Activated gamma-delta T cell treated with anti-CD3 and anti-CD28 coated beads, Interleukin-2, amount 50 U/mL, for 16 hours (primary cell): Measurements from ENCODE around the gene PTCD1.
"Not testable (repeated sequence)": the region's sequence is repeated elsewhere in the genome, so short reads cannot be mapped to it uniquely, and the experiment has no call there.

Experiments used
- DNase-seq: peaks from one replicate; pipeline ENCODE4 v3.0.0-alpha.2; 2020; ENCODE audit warnings: low read depth

The PTCD1 gene

GRCh38 chr7:99451936-99452335 lies 13.3 kb upstream of the PTCD1 start:
- no peak for DNase-seq

DNA sequence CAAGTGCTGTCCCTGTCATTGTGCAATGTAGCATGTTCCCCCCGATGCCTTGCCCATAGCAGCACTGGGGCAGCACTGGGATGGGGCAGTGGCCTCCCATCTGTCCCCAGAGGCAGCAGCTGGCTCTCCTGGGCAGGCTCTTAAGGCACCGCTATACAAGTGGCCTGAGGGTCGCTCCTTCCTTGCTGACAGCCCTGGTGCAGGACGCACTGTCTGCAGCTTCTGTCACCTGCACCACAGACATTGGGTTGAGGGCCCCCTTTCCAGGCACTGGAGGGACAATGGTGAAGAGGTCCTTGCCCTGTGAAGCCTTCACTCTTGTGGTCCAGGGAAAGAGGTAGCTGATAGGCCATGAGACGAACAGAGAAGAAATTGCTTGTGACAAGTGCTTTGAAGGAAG lies 10.7 kb upstream of the PTCD1 start:
- no peak for DNase-seq

DNA sequence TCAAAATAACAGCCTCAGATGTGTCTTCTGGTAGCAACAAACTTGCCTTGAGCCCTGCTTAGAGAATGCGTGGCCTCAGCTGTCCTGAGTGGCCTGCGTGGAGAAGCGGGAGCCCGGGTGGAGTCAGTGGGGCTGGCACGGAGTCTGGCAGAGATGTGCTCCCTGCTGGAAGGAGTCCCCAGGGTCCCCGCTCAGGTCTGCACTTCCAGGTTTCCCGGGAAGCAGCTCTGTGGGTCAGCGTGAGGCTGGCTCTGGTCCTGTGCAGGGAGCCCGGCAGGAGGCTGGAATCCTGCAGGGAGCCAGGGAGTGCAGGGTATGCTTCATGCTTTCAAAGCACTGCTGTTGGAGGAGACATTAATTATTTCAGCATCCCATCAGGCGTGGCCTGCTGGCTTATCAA lies 10.3 kb upstream of the PTCD1 start:
- DNase-seq = no peak

DNA sequence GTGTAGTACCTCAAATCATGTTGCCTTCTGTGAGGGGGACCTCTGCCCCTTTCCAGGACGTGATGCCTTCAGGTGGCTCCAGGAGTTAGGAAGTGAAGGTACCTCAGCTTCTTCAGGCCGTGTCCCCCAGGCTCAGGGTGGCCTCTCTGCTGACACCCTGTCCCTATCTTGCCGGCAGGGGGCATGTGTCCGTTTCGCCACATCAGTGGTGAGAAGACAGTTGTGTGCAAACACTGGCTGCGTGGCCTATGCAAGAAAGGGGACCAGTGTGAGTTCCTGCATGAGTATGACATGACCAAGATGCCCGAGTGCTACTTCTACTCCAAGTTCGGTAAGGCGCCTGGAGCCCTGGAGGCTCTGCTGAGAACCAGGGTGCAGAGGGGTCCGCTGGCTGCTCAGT lies 9.3 kb upstream of the PTCD1 start:
- DNase-seq = no peak

DNA sequence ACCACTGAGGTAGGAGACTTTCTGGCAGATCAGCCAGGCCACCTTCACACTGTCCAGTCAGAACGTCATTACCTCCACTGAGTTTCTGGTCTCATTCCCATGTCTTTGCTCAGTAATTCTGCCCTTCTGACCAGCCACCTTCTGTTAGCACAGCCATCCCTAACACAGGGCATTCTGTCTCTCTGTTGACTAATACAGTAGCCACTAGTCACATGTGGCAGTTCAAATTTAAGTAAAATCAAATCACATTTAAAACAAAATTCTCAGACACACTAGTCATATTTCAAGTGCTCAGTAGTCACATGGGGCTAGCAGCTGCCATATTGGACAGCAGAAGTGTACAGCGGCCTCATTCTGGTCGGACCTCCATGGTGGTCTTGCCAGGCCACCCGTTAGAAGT lies 7.5 kb upstream of the PTCD1 start:
- no peak for DNase-seq

DNA sequence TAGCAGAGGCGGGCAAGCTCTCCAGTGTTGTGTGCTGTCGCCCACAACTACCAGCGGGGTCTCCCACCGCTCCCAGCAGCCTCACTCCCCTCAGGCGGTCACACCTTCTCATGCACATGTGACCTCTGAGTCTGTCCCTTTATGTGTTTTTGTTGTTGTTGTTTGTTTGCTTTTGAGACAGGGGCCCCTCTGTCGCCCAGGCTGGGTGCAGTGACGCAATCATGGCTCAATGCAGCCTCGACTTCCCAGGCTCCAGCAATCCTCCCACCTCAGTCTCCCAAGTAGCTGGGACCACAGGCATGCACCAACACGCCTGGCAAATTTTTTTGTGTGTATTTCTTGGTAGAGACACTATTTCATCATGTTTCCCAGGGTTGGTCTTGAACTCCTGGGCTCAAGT lies 1.6 kb upstream of the PTCD1 start:
- no peak for DNase-seq

DNA sequence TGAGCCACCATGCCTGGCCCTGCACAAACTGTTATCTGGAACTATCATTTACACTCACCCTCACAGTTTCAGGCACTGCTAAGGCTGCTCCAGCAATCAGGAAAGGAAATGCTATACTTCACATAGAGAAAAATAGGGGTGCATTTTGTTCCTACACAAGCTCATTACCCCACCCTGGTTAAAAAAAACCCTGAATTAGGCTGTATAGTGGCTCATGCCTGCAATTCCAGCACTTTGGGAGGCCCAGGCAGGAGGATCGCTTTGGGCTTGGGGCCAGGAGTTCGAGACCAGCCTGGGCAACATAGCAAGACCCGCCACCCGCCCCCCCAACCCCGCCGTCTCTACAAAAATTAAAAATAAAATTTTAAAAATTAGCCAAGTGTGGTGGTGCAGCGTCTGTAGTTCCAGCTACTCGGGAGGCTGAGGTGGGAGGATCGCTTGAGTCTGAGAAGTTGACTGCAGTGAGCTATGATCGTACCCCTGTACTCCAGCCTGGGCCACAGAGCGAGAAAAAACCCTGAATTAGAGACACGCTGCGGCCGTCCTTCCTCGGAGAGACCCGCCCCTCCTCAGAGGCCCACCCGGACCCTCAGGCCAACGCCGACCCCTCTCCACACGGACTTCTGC lies 539 bp downstream of the PTCD1 start:
- no peak for DNase-seq

- DNase-seq = no peak
These were observed 5.4 kb downstream of the PTCD1 start for GRCh38 chr7:99433158-99433557.

- not testable (repeated sequence) for DNase-seq
These were observed 6.7 kb downstream of the PTCD1 start for GRCh38 chr7:99431756-99432540.

DNA sequence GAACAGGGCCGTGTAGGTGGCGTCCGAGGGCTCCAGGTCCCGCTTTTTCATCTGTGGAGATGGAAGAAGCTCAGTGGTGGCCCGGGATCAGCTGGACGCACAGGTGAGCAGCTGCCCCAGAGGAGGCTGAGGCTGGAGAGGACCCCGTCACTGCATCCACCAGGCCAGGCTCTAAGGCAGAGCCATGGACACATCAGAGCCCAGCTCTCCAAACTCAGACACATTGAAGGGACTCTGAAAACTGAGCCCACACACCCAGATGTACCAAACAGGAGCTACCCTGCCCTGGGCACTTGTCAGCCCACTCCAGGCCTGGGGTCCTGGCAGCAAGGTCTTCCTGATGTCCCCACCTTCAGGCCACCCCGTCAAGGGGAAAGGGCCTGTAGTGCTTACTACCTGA lies 8.8 kb downstream of the PTCD1 start:
- no peak for DNase-seq

GRCh38 chr7:99428972-99429566 lies 9.5 kb downstream of the PTCD1 start:
- no peak for DNase-seq

DNA sequence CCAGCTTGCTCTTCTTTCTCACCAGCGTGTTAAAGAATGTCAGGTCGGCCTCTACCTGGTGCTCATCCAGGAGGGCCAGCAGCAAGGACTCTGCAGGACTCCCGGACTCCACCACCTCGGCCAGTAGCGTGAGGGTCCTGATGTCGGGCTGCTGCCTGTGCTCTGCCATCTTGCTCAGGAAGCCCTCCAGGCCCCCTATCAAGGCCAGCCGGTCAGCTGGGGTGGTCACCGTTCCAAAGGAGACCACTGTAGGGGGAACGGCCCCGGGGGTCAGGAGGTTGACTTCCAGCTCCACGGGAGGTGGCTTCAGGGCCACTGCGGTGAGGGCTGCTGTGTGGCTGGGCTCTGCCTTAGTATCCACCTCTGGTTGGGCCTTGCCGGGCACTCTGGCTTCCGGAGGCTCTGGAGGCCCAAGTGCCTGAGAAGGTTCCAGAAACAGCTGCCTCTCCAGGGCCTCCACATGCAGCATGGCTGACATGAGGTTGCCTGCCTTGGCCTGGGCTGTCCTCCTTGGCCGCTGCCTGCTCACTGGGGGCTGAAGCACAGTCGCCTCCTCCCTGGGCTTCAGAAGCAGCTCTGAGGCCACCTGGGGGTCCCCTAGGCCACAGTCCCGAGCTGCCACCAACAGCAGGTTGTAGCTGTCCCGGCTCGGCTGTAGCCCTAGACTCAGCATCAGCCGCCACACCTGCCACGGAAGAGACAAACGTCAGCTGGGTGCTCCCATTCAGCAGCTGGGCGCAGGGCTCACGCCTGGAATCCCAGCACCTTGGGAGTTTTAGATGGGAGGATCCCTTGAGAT lies 13.5 kb downstream of the PTCD1 start:
- DNase-seq = no peak

DNA sequence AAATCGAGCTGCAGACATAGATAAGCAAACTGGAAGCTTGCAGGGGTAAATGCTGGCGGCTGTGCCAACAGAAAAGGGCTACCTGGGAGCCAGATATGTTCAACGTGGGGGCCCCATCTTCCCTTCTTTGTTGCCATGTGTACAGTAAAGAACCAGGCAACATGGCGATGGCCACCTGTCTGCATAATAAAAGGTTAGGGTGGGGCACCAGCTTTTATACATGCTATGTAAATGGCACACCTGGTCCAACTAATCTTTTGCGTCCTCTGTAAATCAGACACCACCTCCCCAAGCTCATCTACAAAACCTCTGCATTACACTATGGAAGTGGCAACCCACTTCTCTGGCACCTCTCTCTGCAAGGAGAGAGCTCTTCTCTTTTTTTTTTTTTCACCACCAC lies 16.0 kb downstream of the PTCD1 start:
- no peak for DNase-seq

DNA sequence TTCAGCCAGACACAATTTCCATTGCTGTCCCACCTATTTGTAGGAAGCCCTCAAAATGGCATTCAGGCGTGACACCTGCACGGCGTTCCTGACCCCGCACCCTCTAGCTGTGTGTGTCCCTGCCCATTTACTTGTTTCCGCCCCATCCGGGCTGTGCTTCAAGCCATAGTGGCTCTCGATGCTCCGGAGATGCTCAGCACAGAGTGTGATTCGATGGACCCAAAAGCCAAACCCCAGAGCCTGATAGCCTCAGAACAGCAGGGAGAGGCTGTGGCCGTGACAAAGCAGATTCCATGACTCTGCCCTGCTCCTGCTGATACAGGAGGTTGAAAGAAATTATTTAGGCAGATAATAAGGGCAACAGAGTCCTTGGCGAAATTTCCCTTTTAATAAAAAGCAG lies 16.4 kb downstream of the PTCD1 start:
- DNase-seq = no peak

DNA sequence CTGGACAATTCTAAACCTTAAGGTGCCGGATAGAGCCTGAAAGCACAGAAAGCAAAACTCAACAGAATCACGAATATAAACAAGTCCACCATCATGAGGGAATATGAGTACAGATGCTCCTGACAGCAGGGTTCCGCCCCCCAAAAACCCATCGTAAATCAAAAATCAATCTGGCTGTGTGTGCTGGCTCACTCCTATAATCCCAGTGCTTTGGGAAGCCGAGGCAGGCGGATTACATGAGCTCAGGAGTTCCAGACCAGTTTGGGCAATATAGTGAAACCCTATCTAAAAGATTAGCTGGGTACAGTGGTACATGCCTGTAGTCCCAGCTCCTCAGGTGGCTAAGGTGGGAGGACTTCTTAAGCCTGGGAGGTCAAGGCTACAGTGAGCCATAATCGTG lies 17.6 kb downstream of the PTCD1 start:
- DNase-seq = no peak

GRCh38 chr7:99420213-99420612 lies 18.4 kb downstream of the PTCD1 start:
- no peak for DNase-seq

DNA sequence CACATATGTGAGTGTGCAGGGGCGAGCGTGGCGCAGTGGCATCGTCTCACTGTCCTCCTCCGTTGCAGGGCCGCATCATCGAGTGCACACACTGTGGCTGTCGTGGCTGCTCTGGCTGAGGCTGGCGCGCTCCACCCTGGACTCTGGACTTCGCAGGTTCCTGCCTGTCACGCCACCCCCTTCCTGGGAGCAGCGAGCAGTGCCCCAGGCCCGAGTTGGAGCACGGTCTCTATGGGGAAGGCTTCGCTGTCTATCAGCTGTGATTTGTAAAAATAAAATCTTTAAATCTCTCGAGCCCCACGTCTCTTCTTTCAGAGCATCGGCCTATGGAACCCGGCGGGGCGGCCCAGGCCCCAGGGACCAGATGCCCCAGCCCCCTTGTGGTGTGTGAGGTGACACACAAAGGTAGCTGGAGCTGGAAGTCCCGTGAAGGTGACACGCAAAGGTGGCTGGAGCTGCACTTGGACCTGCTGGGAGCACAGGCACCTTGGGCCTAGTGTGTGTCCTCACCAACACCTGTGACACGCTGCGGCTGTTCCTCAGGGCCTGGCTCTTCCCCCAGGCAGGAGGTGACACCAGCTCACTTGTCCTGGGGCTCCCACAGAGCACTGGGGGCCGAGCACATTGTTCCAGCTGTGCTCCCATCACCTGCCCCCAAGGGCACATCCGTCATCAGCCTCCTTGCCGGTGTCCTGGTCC lies 19.1 kb downstream of the PTCD1 start:
- no peak for DNase-seq

- DNase-seq = no peak
These were observed 20.3 kb downstream of the PTCD1 start for GRCh38 chr7:99418260-99418659.

DNA sequence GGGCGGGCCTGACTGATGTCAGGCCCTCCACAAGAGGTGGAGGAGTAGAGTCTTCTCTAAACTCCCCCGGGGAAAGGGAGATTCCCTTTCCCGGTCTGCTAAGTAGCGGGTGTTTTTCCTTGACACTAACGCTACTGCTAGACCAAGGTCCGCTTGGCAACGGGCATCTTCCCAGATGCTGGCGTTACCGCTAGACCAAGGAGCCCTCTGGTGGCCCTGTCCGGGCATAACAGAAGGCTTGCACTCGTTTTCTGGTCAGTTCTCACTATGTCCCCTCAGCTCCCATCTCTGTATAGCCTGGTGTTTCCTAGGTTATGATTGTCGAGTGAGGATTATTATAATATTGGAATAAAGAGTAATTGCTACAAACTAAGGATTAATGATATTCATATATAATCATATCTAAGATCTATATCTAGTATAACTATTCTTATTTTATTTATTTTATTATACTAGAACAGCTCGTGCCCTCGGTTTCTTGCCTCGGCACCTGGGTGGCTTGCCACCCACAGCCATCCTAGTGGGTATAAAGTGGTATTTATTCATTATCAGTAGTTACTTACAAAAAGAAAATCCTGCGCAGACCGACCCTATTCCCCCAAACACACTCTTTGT lies 23.0 kb downstream of the PTCD1 start:
- DNase-seq = not testable (repeated sequence)

- no peak for DNase-seq
These were observed 28.0 kb downstream of the PTCD1 start for GRCh38 chr7:99410635-99411034.

DNA sequence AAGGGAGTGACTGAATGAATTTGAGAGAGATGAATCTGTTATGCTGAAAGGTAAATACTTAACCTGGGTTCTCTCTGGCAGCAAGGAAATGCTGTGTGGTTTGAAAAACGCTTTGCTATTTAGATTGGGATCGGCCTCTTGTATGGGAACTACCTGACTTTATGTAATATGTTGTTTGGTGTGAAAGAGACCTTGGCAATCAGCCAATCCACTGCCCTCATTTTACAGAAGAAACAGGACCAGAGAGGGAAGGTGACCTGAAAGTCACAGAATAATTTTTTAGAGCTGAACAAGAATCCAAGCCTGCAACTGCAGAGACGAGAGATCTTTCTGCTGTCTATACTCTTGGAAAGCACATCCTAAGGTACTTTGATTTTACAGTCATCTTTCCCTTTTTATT lies 28.8 kb downstream of the PTCD1 start:
- DNase-seq = no peak

GRCh38 chr7:99409192-99409572 lies 29.4 kb downstream of the PTCD1 start:
- no peak for DNase-seq
